GM19397 (cell line): ENCODE results near the gene TMEM184A.
"Not testable (repeated sequence)": the region's sequence is repeated elsewhere in the genome, so short reads cannot be mapped to it uniquely, and the experiment has no call there.

Source experiments
- ATAC-seq: cut with Tn5 transposase; IDR thresholded peaks from one replicate; pipeline ENCODE4 v1.9.1; 2021; ENCODE audit warnings: mild to moderate bottlenecking, moderate library complexity; ENCODE audit not compliant: unreplicated experiment

Gene TMEM184A

GRCh38 chr7:1529383-1530116 is 26.5 kb downstream of the TMEM184A start:
- no peak for ATAC-seq

GRCh38 chr7:1526271-1526754 is 29.7 kb downstream of the TMEM184A start:
- ATAC-seq, result no peak

- ATAC-seq, result no peak
These were observed 30.6 kb downstream of the TMEM184A start for GRCh38 chr7:1525409-1525808.

DNA sequence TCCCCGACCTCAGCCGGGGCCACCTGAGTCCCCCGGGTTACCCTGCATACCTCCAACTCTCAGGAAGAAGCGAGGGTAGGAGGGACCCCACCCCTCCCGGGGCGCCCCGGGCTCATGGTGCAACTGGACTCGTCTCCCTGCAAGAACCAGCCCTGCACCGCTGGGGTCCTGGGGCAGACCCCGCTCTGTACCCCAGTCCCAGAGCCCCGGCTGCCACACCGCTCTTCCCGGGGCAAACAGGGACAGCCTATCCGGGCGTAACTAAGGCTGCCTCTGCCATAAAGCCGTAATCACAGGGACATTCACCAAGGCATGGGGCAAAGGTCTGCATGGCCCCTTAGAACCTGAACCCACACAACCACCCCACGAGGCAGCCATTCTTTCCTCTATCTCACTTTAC is 32.2 kb downstream of the TMEM184A start:
- no peak for ATAC-seq

- ATAC-seq, result no peak
These were observed 32.8 kb downstream of the TMEM184A start for GRCh38 chr7:1523208-1523607.

DNA sequence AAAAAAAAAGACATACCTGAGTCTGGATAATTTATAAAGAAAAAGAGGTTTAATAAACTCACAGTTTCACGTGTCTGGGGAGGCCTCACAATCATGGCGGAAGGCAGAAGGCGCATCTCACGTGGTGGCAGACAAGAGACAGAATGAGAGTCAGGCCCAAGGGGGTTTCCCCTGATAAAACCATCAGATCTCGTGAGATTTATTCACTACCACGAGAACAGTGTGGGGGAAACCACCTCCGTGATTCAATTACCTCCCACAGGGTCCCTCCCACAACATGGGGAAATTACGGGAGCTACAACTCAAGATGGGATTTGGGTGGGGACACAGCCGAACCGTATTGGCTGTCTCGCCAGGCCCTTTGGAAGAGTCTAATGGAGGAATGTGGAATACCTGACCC is 34.5 kb downstream of the TMEM184A start:
- no peak for ATAC-seq

DNA sequence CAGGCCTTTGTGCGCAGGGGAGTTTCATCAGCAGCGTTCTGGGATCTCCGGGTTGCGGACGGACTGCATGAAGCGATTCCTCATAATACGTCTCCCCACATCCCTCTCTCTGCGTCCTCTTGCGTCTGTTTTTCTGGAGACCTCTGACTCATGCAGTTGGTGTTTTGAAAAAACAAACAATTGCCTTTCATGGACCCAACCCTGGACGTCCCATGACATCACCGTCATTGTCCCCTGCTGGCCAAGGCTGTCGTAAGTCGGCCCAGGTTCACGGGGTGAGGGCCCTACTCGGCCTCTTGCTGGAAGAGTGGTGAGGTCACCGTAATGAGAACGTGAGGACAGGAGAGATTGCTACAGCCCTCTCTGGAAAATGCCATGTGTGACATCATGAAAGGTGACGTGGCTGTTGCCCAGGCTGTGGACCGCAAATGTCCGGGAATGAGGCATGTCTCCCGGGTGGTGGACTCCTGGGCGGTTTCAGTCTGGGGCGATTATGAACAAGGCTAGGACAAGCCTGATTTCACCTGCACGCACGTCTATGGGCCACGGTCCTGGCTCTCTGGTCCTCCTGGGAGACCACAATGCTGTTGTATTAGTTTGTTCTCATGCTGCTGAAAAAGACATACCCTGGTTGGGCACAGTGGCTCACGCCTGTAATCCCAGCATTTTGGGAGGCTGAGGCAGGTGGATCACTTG is 35.3 kb downstream of the TMEM184A start:
- ATAC-seq, result no peak

GRCh38 chr7:1519322-1519922 is 36.6 kb downstream of the TMEM184A start:
- not testable (repeated sequence) for ATAC-seq

GRCh38 chr7:1516586-1517251 is 39.3 kb downstream of the TMEM184A start:
- ATAC-seq, result no peak

- ATAC-seq, result not testable (repeated sequence)
These were observed 40.5 kb downstream of the TMEM184A start for GRCh38 chr7:1515509-1515967.

GRCh38 chr7:1514995-1515401 is 41.0 kb downstream of the TMEM184A start:
- no peak for ATAC-seq

GRCh38 chr7:1514407-1514806 is 41.6 kb downstream of the TMEM184A start:
- no peak for ATAC-seq

DNA sequence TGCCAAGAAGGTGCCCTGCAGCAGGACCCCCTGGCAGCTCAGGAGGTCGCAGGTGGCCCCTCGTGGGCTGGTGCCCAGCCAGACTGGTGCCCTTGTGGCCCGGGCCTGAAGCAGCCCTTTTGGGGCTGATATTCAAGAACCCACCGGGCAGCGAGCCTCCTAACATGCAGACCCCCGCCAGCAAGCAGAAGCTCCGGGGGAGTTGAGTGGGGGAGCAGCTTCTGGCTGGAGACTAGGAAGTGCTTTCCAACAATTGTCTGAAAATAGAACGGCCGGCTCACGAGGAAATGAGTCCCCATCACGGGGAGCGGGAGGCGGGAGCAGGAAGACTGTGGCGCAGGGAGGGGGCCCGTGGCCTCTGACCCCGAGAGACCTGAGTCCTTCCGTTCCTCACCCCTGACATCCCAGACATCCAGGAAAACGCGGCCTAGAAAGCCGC is 42.3 kb downstream of the TMEM184A start:
- ATAC-seq, result no peak

DNA sequence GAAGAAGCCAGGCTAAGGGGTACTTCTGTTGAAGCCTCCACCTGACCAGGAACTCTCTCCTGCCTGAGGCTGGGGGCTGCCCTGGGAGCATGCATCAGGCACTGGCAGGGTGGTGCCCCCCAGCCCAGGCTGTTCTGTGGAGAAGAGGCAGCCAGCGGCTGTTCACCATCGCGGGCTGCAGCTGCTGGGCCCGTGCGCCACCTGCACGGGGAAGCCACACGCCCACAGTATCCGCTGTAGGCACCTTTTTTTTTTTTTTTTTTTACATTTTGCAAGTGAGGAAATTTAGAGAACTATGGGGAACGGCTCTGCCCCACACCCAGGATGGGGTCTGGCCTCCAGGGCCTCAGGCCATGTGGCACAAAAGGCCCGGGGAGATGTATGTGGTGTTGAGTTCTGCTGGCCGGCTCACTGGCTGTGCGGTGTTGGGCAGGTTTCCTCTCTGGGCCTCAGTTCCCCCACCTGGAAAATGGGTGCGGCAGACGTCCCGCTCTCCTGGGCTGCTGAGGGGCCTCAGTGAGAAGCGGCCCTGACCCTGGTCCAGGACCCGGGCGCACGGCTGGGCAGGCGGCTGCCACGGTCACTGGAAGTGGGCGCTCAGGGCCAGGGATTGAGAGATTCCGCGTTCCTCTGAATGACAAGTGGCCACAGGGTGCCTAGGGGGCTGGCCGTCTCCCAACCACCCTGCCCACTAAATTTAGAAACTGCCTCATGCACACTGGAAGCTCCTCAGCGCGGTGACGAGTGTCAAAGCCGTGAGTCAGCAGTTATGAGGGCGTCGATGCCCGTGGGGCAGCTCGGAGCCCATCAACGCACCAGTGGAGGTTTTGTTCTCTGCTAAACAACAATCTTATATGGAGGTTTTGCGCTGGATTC is 43.0 kb downstream of the TMEM184A start:
- ATAC-seq, result no peak

- ATAC-seq, result no peak
These were observed 44.3 kb downstream of the TMEM184A start for GRCh38 chr7:1511444-1512422.

- no peak for ATAC-seq
These were observed 45.2 kb downstream of the TMEM184A start for GRCh38 chr7:1510780-1511154.

DNA sequence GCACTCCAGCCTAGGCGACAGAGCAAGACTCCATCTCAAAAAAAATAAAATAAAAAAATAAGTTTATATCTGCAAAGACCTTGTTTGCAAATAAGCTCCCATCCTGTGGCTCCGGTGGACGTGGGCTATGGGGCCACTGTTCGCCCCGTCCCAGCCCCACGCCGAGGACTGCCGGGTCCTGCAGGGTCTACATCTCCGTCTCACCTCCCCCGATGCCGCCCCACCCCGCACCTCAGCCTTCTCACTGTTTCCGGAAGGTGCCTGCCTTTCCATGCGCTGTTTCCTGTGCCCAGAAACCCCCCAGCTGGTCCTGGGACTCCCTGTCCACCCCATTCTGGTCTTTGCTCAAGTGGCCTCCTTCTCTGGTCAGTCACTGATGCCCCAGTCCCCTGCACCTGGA is 46.8 kb downstream of the TMEM184A start:
- no peak for ATAC-seq

DNA sequence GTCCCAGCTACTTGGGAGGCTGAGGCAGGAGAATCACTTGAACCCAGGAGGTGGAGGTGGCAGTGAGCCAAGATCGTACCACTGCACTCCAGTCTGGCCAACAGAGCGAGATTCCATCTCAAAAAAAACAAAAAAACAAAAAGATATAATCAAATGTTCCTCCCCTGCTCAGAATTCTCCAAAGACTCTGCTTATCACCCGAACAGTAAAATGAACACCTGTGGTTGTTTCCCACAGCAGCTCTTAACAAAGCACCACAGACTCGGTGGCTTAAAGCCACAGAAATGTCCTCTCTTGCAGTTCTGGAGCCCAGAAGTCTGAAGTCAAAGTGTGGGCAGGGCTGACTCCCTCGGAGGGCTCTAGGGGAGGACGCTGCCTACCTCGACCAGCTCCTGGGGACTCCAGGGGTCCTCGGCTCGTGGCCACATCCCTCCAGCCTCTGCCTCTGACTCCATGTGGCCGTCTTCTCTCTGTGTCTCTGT is 47.7 kb downstream of the TMEM184A start:
- ATAC-seq, result no peak
